Medulla oblongata (tissue), 1 donor: ENCODE results near the gene CAD.

Source experiments
- DNase-seq: peaks from one replicate; pipeline ENCODE4 v3.0.0-alpha.2; 2015; ENCODE audit errors: extremely low spot score

Gene CAD

DNA sequence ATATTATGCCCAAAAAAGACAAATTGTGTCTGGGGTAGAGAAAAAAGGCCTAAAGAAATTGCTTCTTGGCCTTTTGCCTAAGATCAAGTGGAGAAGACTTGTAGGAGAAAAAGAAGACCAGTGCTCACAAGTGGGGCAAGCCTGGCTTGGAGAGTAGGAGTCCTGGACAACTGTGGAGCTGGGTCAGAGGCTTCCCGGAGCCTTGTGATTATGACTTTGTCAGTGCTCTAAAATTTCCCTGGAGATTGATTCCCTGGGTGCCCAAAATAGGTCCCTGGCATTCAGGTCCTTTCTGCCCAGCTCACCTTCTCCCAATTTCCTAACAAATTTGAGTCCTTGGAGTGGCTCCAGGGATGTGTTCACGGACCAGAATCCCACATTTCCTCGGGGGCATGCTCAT is 64.3 kb downstream of the CAD start:
- DNase-seq, result no peak

GRCh38 chr2:27281855-27282559 is 64.8 kb downstream of the CAD start, which contains the start of gene TRIM54:
Gene TRIM54 (plus strand): TSS chr2:27282429. CDS start chr2:27282732, 303 bp downstream.
- DNase-seq, result no peak

GRCh38 chr2:27282892-27283291 is 65.7 kb downstream of the CAD start:
- DNase-seq, result no peak

DNA sequence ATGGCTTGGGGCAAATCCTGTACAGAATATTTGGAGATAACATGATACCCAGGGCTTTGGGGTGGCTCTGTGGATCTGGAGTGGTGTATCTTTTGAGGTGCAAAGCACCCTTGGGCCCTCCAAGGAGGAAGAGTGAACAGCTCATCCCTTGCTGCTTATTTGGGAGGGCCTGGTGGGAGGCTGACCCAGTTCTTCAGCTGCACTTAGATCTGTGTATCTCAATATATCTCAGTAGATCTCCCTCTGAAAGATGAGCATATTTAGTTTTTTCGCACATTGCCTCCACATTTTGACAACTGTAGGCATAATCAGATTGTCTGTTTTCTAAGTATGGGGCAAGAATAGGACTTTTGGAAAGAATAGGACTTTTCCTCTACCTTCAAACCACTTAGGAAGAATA is 67.8 kb downstream of the CAD start:
- no peak for DNase-seq

DNA sequence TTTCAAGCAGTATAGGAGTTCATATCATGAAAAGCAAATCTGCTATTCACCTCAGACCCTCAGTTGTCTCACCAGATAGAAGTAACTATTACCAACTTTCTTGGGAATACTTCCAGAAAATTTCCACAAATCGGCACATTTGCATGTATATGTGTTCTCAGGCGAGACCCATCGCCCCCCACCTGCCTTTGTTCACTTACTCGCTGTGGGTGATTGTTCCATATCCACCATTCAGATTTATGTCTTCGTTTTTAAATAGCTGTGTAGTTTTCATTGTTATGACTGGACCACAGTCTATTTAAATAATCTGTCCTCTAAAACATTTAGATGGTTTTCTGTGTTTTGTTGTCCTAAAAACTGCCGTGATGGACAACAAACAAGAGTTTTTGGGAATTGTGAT is 68.3 kb downstream of the CAD start:
- no peak for DNase-seq

DNA sequence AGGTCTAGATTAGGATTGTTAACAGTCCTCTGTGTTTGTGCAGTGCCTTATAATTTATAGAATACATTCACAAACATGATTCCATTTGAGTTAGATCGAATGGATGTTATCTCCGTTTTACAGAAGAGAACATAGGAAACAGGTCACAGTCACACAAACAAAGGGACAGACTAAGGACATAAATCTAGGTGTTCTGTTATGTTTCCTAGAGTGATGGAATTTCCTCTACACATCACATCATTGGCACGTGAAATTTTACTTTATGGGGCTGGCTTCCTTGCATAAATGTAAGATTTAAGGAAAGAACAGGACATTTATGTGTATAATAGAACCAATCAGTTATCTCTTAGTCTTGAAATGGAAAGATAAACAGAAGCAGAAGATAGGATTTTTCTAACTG is 71.4 kb downstream of the CAD start:
- no peak for DNase-seq

DNA sequence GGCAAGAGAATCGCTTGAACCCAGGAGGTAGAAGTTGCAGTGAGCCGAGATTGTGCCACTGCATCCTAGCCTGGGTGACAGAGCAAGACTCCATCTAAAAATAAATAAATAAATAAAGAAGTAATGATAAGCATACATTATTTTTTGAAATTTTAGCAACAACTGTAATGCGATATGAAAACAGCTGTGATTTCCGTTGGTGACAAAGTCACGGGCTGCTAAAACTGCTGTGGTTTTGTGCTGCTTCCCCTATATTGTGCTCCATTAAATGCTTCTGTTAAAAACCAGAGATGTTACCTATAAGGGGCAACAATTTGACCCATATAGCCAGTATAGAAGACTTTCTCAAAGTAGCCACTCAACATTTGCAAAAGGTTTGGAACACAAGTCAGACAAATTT is 73.4 kb downstream of the CAD start:
- DNase-seq, result no peak

- no peak for DNase-seq
Observed at GRCh38 chr2:27291865-27292264, 74.7 kb downstream of the CAD start.
